IMR-90 (cell line): ENCODE results near the gene TESK2. TPM values are rescaled to one million over a fixed set of nuclear protein-coding genes. Genes with fewer than 3 reads are reported as not detected.
A peak's percentile ranks its signal among the peaks of the same experiment; 100 is the strongest.

Experiments used
- ATAC-seq: fragments of 200-7000 bp; cut with Tn5 transposase; 2 replicates; pipeline ENCODE4 v1.9.1; 2020; ENCODE audit warnings: low read depth, mild to moderate bottlenecking, moderate library complexity
- BruUV-seq: library from RNA; stranded (reverse); fragments of 400-500 nt; replicated peaks from 2 replicates; lab custom pipeline; 2021; lab: Mats Ljungman, UMichigan
- CTCF ChIA-PET: fragments of 300-600 bp; formaldehyde crosslinking; extraction: SDS; loops from one replicate; lab custom pipeline; 2021; ENCODE audit warnings: antibody characterized with exemption; lab: Yijun Ruan, JAX
- POLR2A ChIA-PET: fragments of 300-600 bp; sonication (Branson Sonifier 250); formaldehyde crosslinking; loops from one replicate; lab custom pipeline; 2022; ENCODE audit warnings: antibody characterized with exemption; ENCODE audit not compliant: unreplicated experiment; lab: Charles Lee
- DNase-seq: peaks from one replicate; pipeline ENCODE4 v3.0.0; 2013
- H2AFZ ChIP-seq: replicated peaks from 2 replicates; pipeline ENCODE3; 2013; ENCODE audit warnings: low read length, mild to moderate bottlenecking; ENCODE audit not compliant: poor library complexity
- H2AK5ac ChIP-seq: 2 replicates; pipeline ENCODE4 v1.6.1; 2013; ENCODE audit warnings: low read depth, low read length, inconsistent platforms
- H2AK9ac ChIP-seq: replicated peaks from 2 replicates; pipeline ENCODE3; 2013; ENCODE audit warnings: mild to moderate bottlenecking, low read depth, low read length, moderate library complexity; ENCODE audit not compliant: poor library complexity
- H2BK120ac ChIP-seq: 2 replicates; pipeline ENCODE4 v1.6.1; 2013; ENCODE audit warnings: low read depth, low read length, inconsistent platforms
- H2BK15ac ChIP-seq: 3 replicates; pipeline ENCODE4 v1.6.1; 2013; ENCODE audit warnings: low read depth, low read length, inconsistent platforms
- H2BK20ac ChIP-seq: 2 replicates; pipeline ENCODE4 v1.6.1; 2013; ENCODE audit warnings: low read depth, mild to moderate bottlenecking, inconsistent platforms, low read length, moderate library complexity
- H2BK5ac ChIP-seq: 2 replicates; pipeline ENCODE4 v1.6.1; 2013; ENCODE audit warnings: mild to moderate bottlenecking, low read depth, low read length, inconsistent platforms; ENCODE audit not compliant: poor library complexity, severe bottlenecking
- H3K14ac ChIP-seq: replicated peaks from 2 replicates; pipeline ENCODE4 v1.6.1; 2013; ENCODE audit warnings: low read depth, low read length, inconsistent platforms
- H3K18ac ChIP-seq: 2 replicates; pipeline ENCODE4 v1.6.1; 2013; ENCODE audit warnings: low read depth, low read length, control low read depth
- H3K23ac ChIP-seq: 2 replicates; pipeline ENCODE4 v1.6.1; 2013; ENCODE audit warnings: low read depth, low read length, inconsistent platforms
- H3K27ac ChIP-seq: 2 replicates; pipeline ENCODE4 v1.5.1; 2013; ENCODE audit warnings: mild to moderate bottlenecking, control low read depth, low read length; ENCODE audit not compliant: insufficient read depth
- H3K27me3 ChIP-seq: 2 replicates; pipeline ENCODE4 v1.6.1; 2013; ENCODE audit warnings: low read length; ENCODE audit not compliant: control insufficient read depth, insufficient read depth
- H3K36me3 ChIP-seq: 2 replicates; pipeline ENCODE4 v1.6.1; 2013; ENCODE audit warnings: low read length, mixed read lengths; ENCODE audit not compliant: control insufficient read depth, insufficient read depth
- H3K4ac ChIP-seq: 2 replicates; pipeline ENCODE4 v1.6.1; 2013; ENCODE audit warnings: low read depth, low read length, inconsistent platforms
- H3K4me1 ChIP-seq: 2 replicates; pipeline ENCODE4 v1.6.1; 2013; ENCODE audit warnings: low read length, mixed read lengths; ENCODE audit not compliant: control insufficient read depth, insufficient read depth
- H3K4me2 ChIP-seq: 2 replicates; pipeline ENCODE4 v1.6.1; 2013; ENCODE audit warnings: low read depth, mild to moderate bottlenecking, control low read depth, low read length, moderate library complexity
- H3K4me3 ChIP-seq: 2 replicates; pipeline ENCODE4 v1.5.1; 2013; ENCODE audit warnings: low read depth, mild to moderate bottlenecking, control low read depth, low read length, moderate library complexity; ENCODE audit not compliant: insufficient read depth
- H3K56ac ChIP-seq: 2 replicates; pipeline ENCODE4 v1.6.1; 2013; ENCODE audit warnings: low read length, inconsistent platforms; ENCODE audit not compliant: insufficient read depth; ENCODE audit errors: extremely low read depth
- H3K79me1 ChIP-seq, 2 experiments: 2 replicates each; pipeline ENCODE4 v1.6.1; 2013; ENCODE audit warnings: low read length in 2 of 2, inconsistent platforms in 1 of 2, low read depth in 1 of 2
- H3K9ac ChIP-seq: 2 replicates; pipeline ENCODE4 v1.6.1; 2013; ENCODE audit warnings: low read depth, low read length, control low read depth
- H3K9me1 ChIP-seq: 2 replicates; pipeline ENCODE4 v1.6.1; 2013; ENCODE audit warnings: low read length, inconsistent platforms; ENCODE audit not compliant: insufficient read depth
- H3K9me3 ChIP-seq: 2 replicates; pipeline ENCODE4 v1.6.1; 2013; ENCODE audit warnings: low read length; ENCODE audit not compliant: control insufficient read depth, insufficient read depth
- H4K20me1 ChIP-seq: 2 replicates; pipeline ENCODE4 v1.6.1; 2013; ENCODE audit warnings: low read length, inconsistent platforms; ENCODE audit not compliant: insufficient read depth
- H4K5ac ChIP-seq: 2 replicates; pipeline ENCODE4 v1.6.1; 2013; ENCODE audit warnings: mild to moderate bottlenecking, low read depth, low read length, control low read depth
- H4K8ac ChIP-seq, 2 experiments: 2 replicates each; pipeline ENCODE4 v1.6.1; 2013; ENCODE audit warnings: low read depth in 2 of 2, low read length in 2 of 2, control low read depth in 1 of 2, inconsistent platforms in 1 of 2
- H4K91ac ChIP-seq: 2 replicates; pipeline ENCODE4 v1.6.1; 2013; ENCODE audit warnings: low read depth, low read length, inconsistent platforms; ENCODE audit not compliant: insufficient read depth
- BHLHE40 ChIP-seq: fragments of 150-350 bp; IDR thresholded peaks from 2 replicates; pipeline ENCODE4 v1.6.1; 2016; ENCODE audit warnings: mild to moderate bottlenecking, low read depth, low read length
- MAFK ChIP-seq: IDR thresholded peaks from 2 replicates; pipeline ENCODE4 v1.6.1; 2012; ENCODE audit warnings: low read depth, low read length, improper control_type of control experiment
- MXI1 ChIP-seq: IDR thresholded peaks from 2 replicates; pipeline ENCODE4 v1.6.1; 2012; ENCODE audit warnings: low read depth, mild to moderate bottlenecking, low read length, moderate library complexity, borderline replicate concordance
- RFX5 ChIP-seq: IDR thresholded peaks from 2 replicates; pipeline ENCODE4 v1.8.0; 2012; ENCODE audit warnings: low read depth, mild to moderate bottlenecking, low read length, moderate library complexity
- WGBS, 2 experiments: methylation state at CpG; one replicate each; pipeline versions ENCODE4 v1.1.5 to v1.1.7; 2013; ENCODE audit warnings: missing lambda C conversion rate in 2 of 2; ENCODE audit not compliant: insufficient read length in 1 of 2; ENCODE audit errors: extremely low coverage in 2 of 2; 5-methylcytosine and 5-hydroxymethylcytosine counted together
- dilution Hi-C: fragments of 300-500 bp; cut with HindIII; formaldehyde crosslinking; loops from one replicate; pipeline ENCODE4 v1.14.3; 2018; ENCODE audit warnings: low sequenced_read_pairs; ENCODE audit not compliant: unreplicated experiment
- in situ Hi-C: fragments of 300-500 bp; cut with MboI; formaldehyde crosslinking; loops from 3 replicates; pipeline ENCODE4 v1.14.3; 2019; ENCODE audit warnings: low sequenced_read_pairs, inconsistent platforms, mixed read lengths
- intact Hi-C: fragments of 100-400 bp; cut with micrococcal nuclease; formaldehyde crosslinking; loops from 2 replicates; pipeline ENCODE4 v1.10.0; 2022
- polyA plus RNA-seq, 3 experiments: library from polyadenylated mRNA; depleted of rRNA; stranded (reverse); fragments of >200 nt; gene quantifications; 2 replicates each; pipeline ENCODE4 v1.2.3, GENCODE V29; 2012; ENCODE audit warnings: low replicate concordance in 1 of 3
- total RNA-seq: library from RNA; depleted of rRNA; stranded (reverse); fragments of >200 nt; gene quantifications from 2 replicates; pipeline ENCODE4 v1.2.3, GENCODE V29; 2012
- TF ChIP-seq, protein P1 (sequence below): fragments of 150-350 bp; IDR thresholded peaks from 2 replicates; pipeline ENCODE4 v1.6.1; 2016; ENCODE audit warnings: low read depth, mild to moderate bottlenecking, low read length, moderate library complexity, borderline replicate concordance

Gene TESK2
- total and polyA plus RNA-seq, 2 of the 4 experiments (the other 2 are of a cell fraction) = 0.90 to 1.3 TPM

GRCh38 chr1:45348609-45348965 lies 142.4 kb downstream of the TESK2 start:
- Histone ChIP-seq H4K20me1 (no peaks in the 10 kb centered on the region), H2BK20ac (no peak overlapping the region), H2AK9ac (no peak overlapping the region), H3K9ac (no peak overlapping the region), H3K9me1 (peaks cover 14% of the 10 kb centered on the region), H3K27me3 (no peaks in the 10 kb centered on the region), H3K9me3 (no peaks in the 10 kb centered on the region), H4K91ac (no peak overlapping the region), H3K23ac (peak overlapping the region; percentile 73; the same call in 1 of the 2 replicates), H3K4me1 (peaks cover 14% of the 10 kb centered on the region), H3K4me3 (no peak overlapping the region), H3K18ac (no peak overlapping the region; the same call in 1 of the 2 replicates), H2BK15ac (no peak overlapping the region), H3K4me2 (no peak overlapping the region), H2BK5ac (no peak overlapping the region), H3K27ac (no peak overlapping the region), H2AK5ac (peak overlapping the region; percentile 20; the same call in 1 of the 2 replicates), H4K5ac (no peak overlapping the region), H3K14ac (peak overlapping the region; percentile 57), H4K8ac (no peak overlapping the region; a peak in 1 of 4 replicates), H3K79me1 (peaks cover 0 to 4% of the 10 kb centered on the region in 2 experiments; a peak in 1 of 4 replicates), H3K36me3 (peaks cover 13% of the 10 kb centered on the region), H2BK120ac (no peak overlapping the region), H3K4ac (peak overlapping the region; percentile 26), H2AFZ (peak overlapping the region; percentile 18), H3K56ac (no peak overlapping the region)
- TF ChIP-seq BHLHE40 = no peak
- no peak for TF ChIP-seq RFX5
- TF ChIP-seq, protein P1, sequence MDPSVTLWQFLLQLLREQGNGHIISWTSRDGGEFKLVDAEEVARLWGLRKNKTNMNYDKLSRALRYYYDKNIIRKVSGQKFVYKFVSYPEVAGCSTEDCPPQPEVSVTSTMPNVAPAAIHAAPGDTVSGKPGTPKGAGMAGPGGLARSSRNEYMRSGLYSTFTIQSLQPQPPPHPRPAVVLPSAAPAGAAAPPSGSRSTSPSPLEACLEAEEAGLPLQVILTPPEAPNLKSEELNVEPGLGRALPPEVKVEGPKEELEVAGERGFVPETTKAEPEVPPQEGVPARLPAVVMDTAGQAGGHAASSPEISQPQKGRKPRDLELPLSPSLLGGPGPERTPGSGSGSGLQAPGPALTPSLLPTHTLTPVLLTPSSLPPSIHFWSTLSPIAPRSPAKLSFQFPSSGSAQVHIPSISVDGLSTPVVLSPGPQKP = no peak
- TF ChIP-seq MXI1 = no peak
- TF ChIP-seq MAFK = no peak
- dilution Hi-C loops (no loop called here), in situ Hi-C loops (loop anchor here (5.0 kb wide), 1 partner anchor 144 kb away; the partner anchor contains the start of gene TESK2), intact Hi-C loops (no loop called here)
- ChIA-PET POLR2A (no interaction called here), CTCF (interaction anchor here (0.6 to 1.6 kb wide), 2 partner anchors 12 to 134 kb away, joined by 3 to 4 read pairs; no protein-coding TSS in a partner anchor)
- no CpG with 5 or more reads among the region's 1 CpG for WGBS, 2 experiments
- peak; percentile 50 for ATAC-seq
- no peak for DNase-seq
- BruUV-seq = no TSS peak
